ENCODE data around the gene ATP10D.

DNA sequence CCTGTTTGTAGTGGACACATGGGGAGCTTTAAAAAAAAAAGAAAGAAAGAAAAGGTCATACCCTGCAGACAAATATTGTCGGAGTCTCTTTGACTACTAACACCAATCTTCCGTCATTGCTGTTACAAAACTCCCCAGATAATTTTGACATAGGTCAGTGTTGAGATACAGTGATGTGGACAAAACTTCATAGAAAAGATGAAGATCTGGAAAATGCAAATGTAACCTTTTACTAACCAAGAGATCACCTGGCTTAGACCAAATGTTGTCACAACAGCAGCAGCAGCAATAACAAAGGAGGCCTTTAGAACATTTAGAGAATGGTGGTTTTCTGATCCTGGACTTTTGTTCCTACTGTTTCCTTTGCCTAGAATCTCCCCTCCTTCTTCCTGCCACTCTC, 13.5 kb upstream of the ATP10D start:
- TF ChIP-seq YY1 (IDR thresholded peaks at IDR 0.05; ENCODE audit: insufficient read depth, insufficient read length) (no peak), ZNF274 (IDR thresholded peaks at IDR 0.05; ENCODE audit: low read depth, low read length) (no peak)
